GM19463 (cell line): ENCODE data around the gene TOX2.

Source experiments
- ATAC-seq: cut with Tn5 transposase; IDR thresholded peaks from one replicate; pipeline ENCODE4 v1.9.1; 2021; ENCODE audit warnings: mild to moderate bottlenecking, moderate library complexity; ENCODE audit not compliant: unreplicated experiment

TOX2 gene

GRCh38 chr20:44073011-44073674 is 158.5 kb downstream of the TOX2 start:
- ATAC-seq: no peak

- ATAC-seq: no peak
These were observed 159.0 kb downstream of the TOX2 start for GRCh38 chr20:44073675-44074071.

GRCh38 chr20:44074252-44075151 is 159.8 kb downstream of the TOX2 start:
- ATAC-seq: no peak

- no peak for ATAC-seq
These were observed 160.7 kb downstream of the TOX2 start for GRCh38 chr20:44075191-44075949.

GRCh38 chr20:44075950-44076232 is 161.2 kb downstream of the TOX2 start:
- ATAC-seq: no peak

- ATAC-seq: no peak
These were observed 164.6 kb downstream of the TOX2 start for GRCh38 chr20:44079291-44079690.

DNA sequence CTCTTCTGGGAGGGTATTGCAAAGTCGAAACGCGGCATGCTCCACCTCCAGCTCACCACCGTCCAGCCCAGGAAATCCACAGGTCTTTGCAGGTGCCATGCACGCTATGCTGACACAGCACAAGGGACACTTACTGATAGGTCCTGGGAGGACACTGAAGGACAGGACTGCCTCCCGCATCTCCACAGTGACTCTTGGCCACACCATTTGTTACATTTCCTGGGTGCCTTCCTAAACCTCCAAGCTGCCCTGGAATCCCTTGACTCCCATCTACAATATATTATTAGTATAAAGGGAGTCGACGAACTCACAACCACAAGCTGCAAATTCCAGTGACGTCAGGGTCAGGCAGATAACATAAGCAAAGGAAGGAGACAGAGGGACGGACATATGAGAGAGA is 165.4 kb downstream of the TOX2 start:
- no peak for ATAC-seq

DNA sequence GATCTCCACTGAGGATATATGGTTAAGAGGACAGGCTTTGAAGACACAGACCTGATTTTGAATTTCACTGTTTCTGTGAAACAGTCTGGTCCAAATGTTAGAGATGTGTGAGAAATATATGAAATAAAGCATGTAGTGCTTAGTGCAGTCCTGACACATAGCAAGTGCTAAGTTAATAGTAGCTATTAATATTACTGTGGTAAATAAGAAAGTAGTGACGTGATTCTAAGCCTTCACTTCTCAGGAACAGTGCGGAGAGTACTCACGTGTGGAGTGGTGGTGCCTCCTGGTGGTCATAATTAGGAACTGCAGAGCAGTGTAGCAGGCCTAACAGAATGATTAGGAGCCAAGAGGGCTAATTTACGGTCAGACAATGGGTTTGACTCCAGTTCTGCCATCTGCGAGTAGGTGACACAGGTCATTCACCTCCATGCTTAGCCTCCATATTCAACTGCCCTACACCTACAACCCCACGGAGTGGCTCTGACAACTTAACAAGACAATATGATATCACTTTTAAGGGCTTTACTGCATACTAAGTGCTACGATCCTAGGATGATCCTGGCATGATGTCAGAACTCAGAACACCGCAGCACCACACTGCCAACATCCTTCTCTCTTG is 166.1 kb downstream of the TOX2 start:
- ATAC-seq: peak; percentile 63

GRCh38 chr20:44081476-44081875 is 166.8 kb downstream of the TOX2 start:
- ATAC-seq: no peak

DNA sequence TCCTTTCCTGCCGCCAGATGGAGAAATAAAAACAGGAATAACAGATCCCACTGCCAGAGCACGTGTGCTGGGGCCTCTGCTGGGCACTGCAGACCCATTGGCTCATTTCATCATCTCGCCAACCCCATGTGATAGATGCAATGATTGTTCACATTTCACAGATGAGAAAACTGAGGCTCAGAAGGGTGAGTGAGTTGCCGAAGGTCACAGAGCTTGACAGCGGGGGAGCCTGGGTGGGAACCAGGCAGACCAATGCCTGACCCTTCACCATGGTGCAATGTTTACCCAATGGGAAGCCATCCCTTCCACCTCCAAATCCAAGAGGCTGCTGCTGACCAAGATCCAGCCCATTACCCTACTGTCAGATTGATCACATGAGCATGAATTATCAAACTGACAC is 167.2 kb downstream of the TOX2 start:
- no peak for ATAC-seq

DNA sequence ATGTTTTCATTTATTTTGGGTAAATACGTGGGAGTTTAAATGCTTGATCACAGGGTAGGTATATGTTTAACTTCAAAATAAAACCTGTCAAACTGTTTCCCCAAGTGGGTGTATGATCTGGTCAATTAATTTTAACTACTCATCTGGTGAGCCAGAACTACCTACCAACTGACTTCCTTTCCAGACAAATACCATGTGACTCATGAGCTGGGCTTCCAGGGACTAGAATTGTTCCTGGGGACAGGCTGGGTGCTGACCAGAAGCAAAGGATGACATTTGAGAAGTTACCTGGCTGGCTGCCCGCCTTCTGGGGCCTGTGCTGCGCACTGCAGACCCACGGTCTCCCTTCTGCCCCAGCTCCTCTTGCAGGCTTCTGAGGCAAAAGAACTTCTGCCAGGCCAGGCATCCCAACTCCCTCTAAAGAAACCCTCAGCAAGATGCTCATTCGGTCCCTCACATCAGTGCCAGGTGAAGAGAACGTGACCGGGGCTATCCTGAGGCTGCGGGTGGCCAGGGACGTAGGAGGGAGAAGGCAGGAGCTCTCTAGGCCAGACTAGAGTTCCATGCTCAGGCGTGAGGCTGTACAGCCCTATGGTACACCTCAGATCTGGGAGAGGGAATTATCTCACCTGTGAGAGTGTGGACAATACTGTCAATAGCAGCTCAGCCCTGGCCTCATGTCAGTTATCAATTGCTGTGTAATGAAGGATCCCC is 168.7 kb downstream of the TOX2 start:
- no peak for ATAC-seq

DNA sequence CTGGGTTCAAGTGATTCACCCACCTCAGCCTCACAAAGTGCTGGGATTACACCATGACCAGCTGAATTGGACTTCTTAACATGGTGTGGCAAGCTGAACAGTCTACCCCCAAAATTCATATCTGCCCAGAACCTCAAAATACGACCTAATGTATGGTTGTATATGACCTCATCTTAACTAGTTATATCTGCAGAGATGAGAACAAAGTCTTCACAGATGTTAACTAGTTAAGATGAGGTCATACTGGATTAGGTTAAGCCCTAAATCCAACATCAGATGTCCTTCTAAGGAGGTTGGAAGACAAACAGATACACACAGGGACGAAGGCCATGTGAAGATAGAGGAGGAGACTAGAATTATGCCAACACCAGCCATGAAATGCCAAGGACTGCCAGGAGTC is 169.8 kb downstream of the TOX2 start:
- no peak for ATAC-seq

DNA sequence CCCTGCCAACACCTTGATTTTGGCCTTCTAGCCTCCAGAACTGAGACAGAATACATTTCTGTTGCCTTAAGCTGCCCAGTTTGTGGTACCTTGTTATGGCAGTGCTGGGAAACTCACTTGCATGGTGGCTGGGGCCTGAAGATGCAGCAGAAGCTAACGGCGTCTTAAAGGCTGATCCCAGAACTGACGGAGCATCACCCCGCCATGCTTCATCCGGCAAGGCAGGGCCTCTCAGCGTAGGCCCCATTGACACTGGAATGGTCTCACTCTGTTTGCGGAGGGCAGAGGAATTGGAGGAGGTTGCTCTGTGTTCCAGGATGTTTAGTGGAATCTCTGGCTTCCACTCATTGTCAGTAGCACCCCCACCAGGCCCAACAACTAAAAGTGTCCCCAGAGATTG is 170.2 kb downstream of the TOX2 start:
- no peak for ATAC-seq

- ATAC-seq: no peak
These were observed 171.2 kb downstream of the TOX2 start for GRCh38 chr20:44085616-44086434.

GRCh38 chr20:44087051-44087856 is 172.6 kb downstream of the TOX2 start:
- ATAC-seq: no peak

DNA sequence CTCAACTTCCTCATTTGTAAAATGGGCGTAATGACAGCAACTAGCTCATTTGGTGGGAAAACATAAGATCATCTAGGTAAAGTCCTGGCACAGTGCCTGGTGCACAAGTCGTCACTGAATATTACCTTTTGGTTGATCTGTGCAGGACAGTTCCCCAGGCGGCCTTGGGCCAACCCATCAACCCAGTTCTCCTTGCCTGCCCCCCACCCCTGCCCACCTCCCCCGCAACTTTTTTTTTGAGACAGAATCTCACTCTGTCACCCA is 173.1 kb downstream of the TOX2 start:
- ATAC-seq: no peak

GRCh38 chr20:44089987-44090674 is 175.5 kb downstream of the TOX2 start:
- ATAC-seq: no peak

DNA sequence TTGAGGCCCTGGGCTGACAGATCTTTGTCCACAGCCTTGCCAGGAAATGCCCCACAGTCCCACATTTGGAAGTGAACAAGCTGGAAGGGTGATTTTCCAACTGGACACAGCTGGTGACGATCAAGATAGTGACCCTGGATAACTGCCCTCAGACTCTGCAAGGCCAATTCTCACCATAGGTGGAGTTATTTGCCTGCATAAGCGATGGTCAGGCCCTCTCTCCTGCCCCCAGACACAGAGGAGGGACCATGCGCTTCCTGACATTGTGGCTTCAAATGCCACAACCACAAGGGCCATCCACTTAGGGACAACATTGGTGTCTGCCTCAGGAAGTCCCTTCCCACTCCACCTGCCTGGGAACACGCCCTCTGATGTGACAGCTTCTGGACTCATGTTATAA is 176.4 kb downstream of the TOX2 start:
- ATAC-seq: no peak
